Cardiac septum (tissue), 1 donor: ENCODE measurements around the gene SCN4A. TPM values are rescaled to one million over a fixed set of nuclear protein-coding genes. Genes with fewer than 3 reads are reported as not detected.
"Not testable (repeated sequence)": the region's sequence is repeated elsewhere in the genome, so short reads cannot be mapped to it uniquely, and the experiment has no call there.

ENCODE experiments used
- DNase-seq: peaks from one replicate; pipeline ENCODE4 v3.0.0-alpha.2; 2020; ENCODE audit warnings: low spot score
- intact Hi-C: fragments of 100-400 bp; cut with DNase I; formaldehyde crosslinking; loops from one replicate; pipeline ENCODE4 v1.14.0; 2022
- total RNA-seq: library from RNA; stranded (reverse); fragmentation: NEBNext Ultra II Directional; extraction: Animal tissue kit (Norgen Biotek cat#: 25700); gene quantifications from one replicate; pipeline ENCODE4 v1.2.1, GENCODE V29; 2021
- donor health status: DM: no; HTN: no; CAD: no.

The SCN4A gene
- total RNA-seq, 1 donor from 2014 or later, result 0.22 TPM

DNA sequence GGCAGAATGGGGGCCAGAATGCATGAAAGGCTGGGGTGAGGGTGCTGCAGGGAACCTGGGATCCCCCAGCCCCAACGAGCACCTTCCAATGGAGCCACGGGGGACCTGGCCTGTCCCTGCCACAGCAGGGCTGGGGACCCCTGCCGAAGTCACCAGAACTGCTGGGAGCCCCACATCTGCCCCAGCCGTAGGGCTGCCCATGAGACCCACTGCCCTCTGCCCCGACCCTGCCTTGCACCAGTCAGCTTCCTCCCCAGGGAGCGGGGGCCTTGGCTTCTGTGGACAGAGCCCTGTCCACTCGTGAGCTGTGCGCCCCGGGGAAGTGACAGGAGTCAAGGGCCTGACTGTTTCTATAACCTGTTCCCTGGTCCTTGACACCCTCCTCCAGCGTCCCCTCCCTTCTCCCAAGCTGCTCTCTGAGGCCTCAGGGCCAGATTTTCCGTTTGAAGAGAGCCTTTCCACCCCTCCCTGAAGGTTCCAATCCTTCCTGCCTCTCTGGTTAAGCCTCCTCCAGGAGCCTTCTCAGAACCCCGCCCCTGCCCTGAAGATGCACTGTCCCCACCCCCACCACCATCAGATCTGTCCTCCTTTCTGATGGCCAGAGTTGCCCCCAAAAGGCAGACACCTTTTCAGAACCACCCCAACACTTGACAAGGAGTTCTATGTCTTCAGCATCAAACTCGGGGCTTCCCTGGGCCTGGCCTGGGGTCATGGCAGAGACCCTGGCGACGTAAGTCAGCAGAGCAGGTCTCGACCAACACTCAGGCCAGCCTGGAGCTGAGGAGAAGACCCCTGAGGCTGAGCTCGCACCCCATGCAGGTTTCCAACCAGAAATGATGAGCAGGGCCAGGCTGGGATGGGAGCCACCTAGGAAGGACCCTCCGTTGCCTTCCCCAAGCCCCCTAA lies 14.8 kb upstream of the SCN4A start:
- intact Hi-C loops, result loop anchor here (5.0 kb wide), 1 partner anchor 40 kb away; no protein-coding TSS in a partner anchor
- no peak for DNase-seq

DNA sequence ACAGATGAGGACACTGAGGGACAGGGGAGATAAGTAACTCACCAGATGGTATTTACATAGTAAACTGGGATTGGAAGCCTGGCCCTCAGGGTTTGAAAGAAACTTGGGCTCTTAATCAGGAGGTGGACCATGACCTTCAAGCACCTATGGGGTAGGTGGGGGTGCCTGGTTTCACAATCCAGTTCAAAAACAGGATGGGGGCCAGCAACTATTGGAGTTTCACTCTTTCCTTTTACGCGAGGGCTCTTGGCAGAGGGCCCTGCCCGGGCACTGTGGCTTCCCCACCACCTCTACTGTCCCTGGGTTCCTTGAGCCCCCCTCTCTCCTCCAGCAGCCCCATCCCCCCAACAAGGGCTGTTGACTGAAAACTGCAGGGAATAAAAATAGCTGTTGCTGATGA lies 14.1 kb upstream of the SCN4A start:
- DNase-seq, result no peak
- intact Hi-C loops, result loop anchor here (5.0 kb wide), 1 partner anchor 40 kb away; no protein-coding TSS in a partner anchor

GRCh38 chr17:63985387-63986140 lies 12.8 kb upstream of the SCN4A start:
- intact Hi-C loops, result loop anchor here (5.0 kb wide), 1 partner anchor 38 kb away; no protein-coding TSS in a partner anchor
- DNase-seq, result no peak

DNA sequence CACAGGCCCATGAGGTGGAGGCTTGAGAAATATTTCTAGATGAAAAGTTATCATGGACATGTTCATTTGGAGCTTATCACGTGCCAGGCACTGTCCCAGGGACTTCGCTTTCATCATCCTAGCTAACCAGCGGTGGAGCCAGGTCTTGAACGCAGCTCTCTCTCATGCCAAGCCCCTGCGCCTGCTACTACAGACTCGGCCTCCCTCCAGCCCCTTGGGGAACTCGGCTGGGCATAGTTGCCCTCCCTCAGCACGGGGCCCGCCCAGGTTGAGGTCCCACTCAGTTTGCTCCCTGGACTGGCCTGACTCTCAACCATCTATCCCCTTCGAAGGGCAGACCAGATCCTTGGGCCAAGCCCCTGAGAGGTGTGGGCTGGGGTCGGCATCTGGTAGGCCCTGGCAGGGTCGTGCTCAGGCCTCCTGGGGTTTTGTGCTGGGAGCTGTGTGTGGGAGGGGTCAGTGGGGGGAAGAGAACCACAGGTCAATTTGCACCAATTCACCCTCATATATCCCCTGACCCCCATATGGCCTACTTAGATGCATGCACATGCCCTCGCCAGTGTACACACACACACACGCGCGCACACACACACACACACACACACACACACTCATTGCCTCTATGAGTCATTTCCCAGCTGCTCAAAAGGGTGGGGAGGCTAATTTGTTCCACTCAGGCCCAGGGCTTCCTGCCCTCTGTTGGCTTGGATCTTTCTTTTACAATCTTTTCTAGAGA lies 12.1 kb upstream of the SCN4A start:
- no peak for DNase-seq
- intact Hi-C loops, result loop anchor here (5.0 kb wide), 1 partner anchor 38 kb away; no protein-coding TSS in a partner anchor

- intact Hi-C loops, result no loop called here
- no peak for DNase-seq
Observed at GRCh38 chr17:63984236-63984635, 11.5 kb upstream of the SCN4A start.

DNA sequence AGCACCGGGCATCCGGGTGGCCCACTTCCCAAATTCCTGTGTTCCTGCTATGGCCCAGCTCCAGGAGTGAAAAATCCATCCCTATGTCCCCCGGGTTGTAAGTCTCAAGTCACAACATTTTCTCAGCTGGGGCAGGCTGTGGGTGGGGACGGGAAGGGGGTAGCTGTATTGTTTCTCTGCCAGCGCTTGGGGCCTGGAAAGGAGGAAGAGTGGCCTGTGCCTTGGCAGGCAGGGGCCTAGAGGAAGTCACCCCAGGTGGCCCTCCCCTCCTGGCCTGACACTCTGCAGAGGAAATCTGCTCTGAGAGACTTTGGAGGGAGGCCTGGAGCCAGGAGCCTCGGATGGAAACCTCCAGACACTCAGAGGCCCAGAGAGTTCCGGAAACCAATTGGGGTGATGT lies 10.6 kb upstream of the SCN4A start:
- intact Hi-C loops, result no loop called here
- DNase-seq, result no peak

- DNase-seq, intact Hi-C loops: not testable (repeated sequence)
Observed at GRCh38 chr17:63982641-63983040, 9.9 kb upstream of the SCN4A start.

DNA sequence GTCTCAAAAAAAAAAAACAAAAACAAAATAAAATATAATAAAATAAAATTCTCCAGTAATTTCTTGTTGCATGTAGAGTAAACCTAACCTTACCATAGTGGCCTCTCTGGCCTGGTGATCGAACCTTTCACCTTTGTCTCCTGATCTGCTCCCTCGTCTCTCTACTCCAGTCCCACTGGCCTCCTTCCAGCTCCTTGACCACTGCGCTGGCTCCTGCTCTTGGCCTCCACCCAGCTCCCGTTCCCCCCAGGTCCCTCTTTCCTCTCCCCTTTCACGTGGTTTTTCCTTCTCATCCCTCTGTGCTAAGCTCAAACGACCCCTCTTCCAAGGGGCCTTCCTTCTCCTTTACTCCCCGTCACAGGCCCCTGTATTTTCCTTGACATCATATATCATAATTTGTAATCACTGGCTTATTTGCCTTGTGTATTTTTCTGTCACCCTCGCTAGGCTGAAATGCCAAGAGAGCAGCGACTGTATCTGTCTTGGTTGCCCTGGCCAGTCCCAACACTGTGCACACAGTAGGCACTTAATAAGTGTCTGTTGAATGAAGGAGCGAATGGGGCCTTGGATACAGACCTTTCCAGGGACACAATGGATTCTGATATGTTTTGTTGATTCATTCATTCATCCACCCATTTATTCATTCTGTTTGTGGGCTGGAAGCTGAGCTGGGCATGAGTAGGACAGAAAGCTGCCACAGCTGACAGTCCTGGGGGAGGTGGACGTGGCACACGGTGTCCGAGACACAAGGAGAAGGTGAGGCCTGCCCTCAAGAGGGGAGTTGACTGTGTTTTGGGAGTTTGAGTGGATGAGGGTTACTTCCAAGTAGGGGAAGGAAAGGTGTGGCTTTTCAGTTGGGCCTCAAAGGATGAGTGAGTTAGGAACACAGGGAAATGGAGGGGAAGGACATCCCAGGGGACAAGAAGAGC lies 5.8 kb upstream of the SCN4A start:
- intact Hi-C loops, result no loop called here
- no peak for DNase-seq

GRCh38 chr17:63976702-63977101 lies 4.0 kb upstream of the SCN4A start:
- no peak for DNase-seq
- intact Hi-C loops, result no loop called here

DNA sequence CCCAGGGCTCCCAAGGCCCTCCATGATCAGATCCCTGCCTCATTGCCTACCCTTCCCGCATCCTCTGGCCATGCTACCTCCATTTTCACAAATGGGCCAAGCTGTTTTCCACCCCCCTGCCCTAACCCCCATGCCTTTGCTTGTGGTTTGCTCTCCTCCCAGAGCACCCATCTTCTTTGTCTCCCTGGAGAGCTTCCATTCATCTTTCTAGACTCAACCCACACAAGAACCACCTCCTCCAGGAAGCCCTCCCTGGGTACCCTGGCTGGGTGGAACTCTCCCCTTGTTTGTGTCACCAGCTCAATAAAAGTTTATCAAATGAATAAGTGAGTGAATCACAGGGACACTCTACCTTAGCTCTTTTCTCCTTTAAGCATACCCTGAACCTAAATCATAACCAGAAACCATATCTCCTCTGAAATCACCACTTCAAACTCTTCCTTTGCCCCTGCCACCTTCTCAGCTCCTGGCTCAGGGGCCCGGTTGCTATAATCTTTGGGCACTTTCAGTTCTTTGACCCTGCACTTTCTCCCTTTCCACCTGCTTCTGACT lies 2.9 kb upstream of the SCN4A start:
- intact Hi-C loops, result no loop called here
- no peak for DNase-seq

DNA sequence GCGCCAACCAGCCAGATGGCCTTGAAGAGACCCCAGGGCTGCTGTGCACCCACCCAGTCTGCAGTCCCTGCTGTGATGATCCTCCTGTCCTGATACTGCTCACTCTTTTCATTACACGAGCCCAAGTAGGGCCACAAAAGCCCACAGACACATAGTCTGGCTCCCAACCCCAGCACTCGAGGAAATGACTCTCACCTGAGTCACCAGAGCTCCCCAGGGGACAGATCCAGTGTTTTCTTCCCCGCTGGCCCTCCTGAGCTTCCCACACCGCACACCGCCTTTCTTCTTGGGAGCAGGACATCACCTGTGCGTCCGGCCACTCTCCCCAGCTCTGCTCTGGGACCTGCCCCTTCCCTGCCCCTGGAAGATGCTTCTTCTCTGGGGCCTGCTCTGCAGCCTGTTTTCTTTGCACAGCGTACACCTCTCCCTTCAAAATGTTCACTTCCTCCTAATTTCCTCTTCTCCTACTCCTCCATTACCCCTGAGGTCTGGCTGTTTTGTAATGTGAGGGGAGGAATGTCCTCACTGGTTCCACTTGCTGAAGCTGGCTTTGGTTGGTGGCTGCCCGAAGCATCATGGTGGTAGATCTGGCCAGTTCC lies 2.0 kb upstream of the SCN4A start:
- intact Hi-C loops, result no loop called here
- DNase-seq, result no peak

DNA sequence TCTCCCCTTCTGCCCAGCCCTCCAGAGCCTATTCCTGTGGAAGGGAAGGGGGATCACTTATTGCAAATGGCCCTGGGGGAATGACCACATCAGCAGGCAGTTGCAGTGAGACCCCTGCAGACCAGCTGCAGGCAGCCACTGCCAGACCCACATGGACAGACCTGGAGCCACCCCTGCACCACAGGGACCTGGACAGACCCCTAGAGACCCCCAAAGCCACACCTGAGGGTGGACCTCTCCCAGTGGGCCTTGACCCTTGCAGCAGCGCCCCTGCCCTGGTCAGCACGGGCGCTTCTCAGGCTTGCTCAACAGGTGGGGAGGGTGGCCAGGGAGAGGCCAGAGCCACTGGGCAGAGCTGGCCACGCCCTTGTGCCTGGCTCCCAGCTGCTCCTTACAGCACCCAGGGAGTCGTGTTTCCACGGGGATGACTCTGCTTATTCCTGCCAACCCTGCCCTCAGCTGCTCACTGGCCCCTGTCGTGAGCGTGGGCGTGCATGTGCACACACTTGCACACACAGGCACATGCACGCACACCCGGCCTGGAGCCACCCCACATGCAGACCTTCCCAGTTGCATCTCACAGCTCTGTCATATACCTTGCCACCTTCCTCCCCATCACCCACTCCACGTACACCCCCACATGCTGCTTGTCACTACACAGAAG lies 1.3 kb upstream of the SCN4A start:
- DNase-seq, result no peak
- intact Hi-C loops, result no loop called here

GRCh38 chr17:63973247-63973646 lies 529 bp upstream of the SCN4A start:
- intact Hi-C loops, result no loop called here
- DNase-seq, result no peak

DNA sequence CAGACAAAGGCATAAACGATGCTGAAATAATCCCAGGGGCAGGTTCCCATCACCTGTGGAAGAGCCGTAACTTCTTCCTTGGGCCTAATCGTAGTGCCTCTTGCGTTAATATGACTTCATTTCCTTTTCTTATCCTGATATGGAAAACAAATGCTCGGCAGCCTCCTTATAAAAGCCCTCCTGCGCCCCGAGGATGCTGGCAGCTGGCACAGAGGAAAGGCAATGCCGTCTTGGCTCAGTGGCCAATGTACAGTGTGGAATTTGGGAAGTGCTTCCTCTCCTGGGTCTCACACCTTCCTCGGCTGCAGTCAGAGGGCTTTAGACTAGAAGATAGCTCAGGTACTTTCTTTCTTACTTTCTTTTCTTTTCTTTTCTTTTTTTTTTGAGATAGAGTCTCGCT lies 3.4 kb downstream of the SCN4A start:
- DNase-seq, result no peak
- intact Hi-C loops, result no loop called here

GRCh38 chr17:63967953-63968352 lies 4.8 kb downstream of the SCN4A start:
- DNase-seq, result no peak
- intact Hi-C loops, result no loop called here

DNA sequence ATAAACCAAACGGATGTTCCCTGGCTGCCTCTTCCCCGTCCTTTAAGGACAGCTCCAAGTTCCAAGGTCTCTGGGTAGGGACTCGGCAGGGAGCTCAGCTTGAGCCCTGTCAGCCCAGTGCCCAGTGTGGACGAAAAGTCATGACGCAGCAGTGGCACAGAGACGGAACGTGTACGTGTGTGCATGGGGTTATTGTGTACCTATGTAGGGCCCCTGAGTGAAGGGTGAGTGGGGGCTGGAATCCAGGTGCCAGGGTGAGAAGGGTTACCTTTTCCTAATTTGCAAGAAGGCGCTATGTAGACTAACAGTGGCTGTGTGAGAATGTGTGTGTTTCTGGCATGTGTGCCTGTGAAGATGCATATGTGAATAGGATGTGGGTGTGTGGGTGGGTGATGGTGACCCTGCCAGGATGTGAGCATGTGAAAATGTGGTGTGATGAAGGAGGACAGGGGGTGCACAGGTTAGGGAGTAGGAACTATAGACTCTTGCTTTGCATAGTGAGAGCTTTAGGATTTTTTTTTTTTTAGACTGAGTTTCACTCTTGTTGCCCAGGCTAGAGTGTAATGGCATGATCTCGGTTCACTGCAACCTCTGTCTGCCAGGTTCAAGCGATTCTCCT lies 6.0 kb downstream of the SCN4A start:
- no peak for DNase-seq

DNA sequence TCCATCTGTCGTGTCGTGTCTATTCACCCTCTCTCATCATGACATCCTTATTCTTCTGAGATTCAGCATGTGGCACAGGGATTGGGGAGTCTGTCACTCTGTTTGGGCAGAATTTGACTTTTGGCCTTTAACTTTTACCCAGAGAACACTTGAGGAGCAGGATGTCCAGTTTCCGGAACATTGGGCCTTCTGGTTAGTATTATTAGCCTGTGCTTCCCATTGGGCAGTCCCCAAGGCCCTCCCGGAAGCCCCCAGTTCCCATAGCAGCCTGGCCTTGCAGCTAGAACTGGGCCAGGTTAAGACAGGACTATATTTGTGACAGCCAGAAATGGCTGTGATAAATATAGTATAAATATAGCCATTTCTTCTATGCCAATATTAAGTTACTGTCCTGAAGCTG lies 9.6 kb downstream of the SCN4A start:
- intact Hi-C loops, result no loop called here
- no peak for DNase-seq

More for the DNA sequence above, 6.0 kb downstream of the SCN4A start:
- intact Hi-C loops, result no loop called here
